ENCODE data around the gene HIGD1A.

DNA sequence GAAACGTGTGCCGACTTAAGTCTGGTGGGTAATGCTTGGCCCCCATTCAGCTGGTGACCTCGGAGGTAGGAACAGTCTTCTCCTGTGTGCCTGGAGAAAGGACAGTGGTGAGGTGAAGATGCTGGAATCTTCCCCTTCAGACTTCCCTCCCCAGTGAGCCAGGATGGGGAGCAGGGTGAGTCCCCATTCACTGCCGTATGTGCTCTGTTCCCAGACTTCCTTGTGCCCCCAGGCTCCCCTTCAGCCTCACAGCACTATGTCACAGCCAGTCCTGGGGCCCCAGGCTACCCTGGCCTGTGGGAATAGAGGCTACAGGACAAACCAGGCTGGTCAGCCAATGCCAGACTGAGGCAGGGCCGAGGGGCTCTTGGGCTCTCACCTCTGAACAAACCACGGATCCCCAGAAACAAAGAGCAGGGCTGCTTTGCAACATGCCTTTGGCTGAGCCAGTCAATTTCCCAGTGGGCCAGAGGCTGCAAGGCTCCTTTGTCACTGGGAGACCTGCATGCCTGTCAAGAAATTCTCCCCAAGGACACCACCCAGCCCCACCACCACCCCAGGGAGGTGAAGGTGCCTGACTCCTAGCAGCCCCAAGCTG, 69.9 kb downstream of the HIGD1A start:
- TF ChIP-seq, protein P1, sequence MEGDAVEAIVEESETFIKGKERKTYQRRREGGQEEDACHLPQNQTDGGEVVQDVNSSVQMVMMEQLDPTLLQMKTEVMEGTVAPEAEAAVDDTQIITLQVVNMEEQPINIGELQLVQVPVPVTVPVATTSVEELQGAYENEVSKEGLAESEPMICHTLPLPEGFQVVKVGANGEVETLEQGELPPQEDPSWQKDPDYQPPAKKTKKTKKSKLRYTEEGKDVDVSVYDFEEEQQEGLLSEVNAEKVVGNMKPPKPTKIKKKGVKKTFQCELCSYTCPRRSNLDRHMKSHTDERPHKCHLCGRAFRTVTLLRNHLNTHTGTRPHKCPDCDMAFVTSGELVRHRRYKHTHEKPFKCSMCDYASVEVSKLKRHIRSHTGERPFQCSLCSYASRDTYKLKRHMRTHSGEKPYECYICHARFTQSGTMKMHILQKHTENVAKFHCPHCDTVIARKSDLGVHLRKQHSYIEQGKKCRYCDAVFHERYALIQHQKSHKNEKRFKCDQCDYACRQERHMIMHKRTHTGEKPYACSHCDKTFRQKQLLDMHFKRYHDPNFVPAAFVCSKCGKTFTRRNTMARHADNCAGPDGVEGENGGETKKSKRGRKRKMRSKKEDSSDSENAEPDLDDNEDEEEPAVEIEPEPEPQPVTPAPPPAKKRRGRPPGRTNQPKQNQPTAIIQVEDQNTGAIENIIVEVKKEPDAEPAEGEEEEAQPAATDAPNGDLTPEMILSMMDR (conservative IDR thresholded peaks at IDR 0.05; ENCODE audit: low read depth, low read length) = no peak
- TF ChIP-seq EZH2phosphoT487 (IDR thresholded peaks at IDR 0.05; ENCODE audit: borderline replicate concordance, low read length) (no peak), EZH2 (IDR thresholded peaks at IDR 0.05; ENCODE audit: low read length, unreplicated experiment) (no peak)

All from PC-3 (cell line).